SJSA1 (cell line): ENCODE results near the gene SCARB1. TPM values are rescaled to one million over a fixed set of nuclear protein-coding genes. Genes with fewer than 3 reads are reported as not detected.

Experiments used
- DNase-seq, 2 experiments: peaks; one replicate each; pipeline ENCODE4 v3.0.0-alpha.2; 2015 to 2020; ENCODE audit warnings: low spot score in 2 of 2, low read depth in 1 of 2
- H3K27ac ChIP-seq: fragments of 250-450 bp; sonication (Bioruptor Pico); 2 replicates; pipeline ENCODE4 v1.5.1; 2020; ENCODE audit warnings: mild to moderate bottlenecking, moderate library complexity
- H3K27me3 ChIP-seq: fragments of 250-450 bp; sonication (Bioruptor Pico); replicated peaks from 2 replicates; pipeline ENCODE4 v1.5.1; 2020; ENCODE audit warnings: mild to moderate bottlenecking, moderate library complexity
- H3K36me3 ChIP-seq: fragments of 250-450 bp; sonication (Bioruptor Pico); 2 replicates; pipeline ENCODE4 v1.5.1; 2020; ENCODE audit warnings: mild to moderate bottlenecking
- H3K4me1 ChIP-seq: fragments of 250-450 bp; sonication (Bioruptor Pico); replicated peaks from 2 replicates; pipeline ENCODE4 v1.6.1; 2021; ENCODE audit warnings: mild to moderate bottlenecking
- H3K4me3 ChIP-seq: fragments of 250-450 bp; sonication (Bioruptor Pico); 2 replicates; pipeline ENCODE4 v1.5.1; 2020; ENCODE audit warnings: mild to moderate bottlenecking
- H3K9me3 ChIP-seq: fragments of 250-450 bp; sonication (Bioruptor Pico); replicated peaks from 2 replicates; pipeline ENCODE4 v1.5.1; 2020; ENCODE audit warnings: mild to moderate bottlenecking
- total RNA-seq: library from RNA; depleted of rRNA; stranded (reverse); fragments of >200 nt; shearing (Covaris generic); gene quantifications from 2 replicates; pipeline ENCODE4 v1.2.3, GENCODE V29; 2014

Gene SCARB1
- total RNA-seq, 1 experiment from 2014 or later = 12.4 TPM

DNA sequence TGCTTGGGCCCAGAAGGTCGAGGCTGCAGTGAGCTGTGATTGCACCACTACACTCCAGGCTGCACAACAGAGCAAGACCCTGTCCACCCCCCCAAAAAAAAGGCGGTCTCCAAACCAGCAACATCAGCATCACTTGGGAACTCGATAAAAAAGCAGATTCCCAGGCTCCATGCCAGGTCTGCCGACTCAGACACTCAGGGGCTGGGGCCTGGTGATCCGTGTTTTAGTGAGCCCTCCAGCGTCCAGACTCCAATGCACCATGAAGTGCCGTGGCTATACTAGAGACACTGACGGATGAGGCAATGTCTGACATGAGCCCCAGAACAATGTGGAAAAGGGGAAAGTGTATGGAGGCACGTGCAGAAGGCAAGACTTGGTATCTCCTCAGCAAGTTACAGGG lies 28.8 kb downstream of the SCARB1 start:
- peaks cover 16% of the 10 kb centered on the region for H3K4me1 ChIP-seq
- H3K36me3 ChIP-seq = no peaks in the 10 kb centered on the region
- no peak for DNase-seq

GRCh38 chr12:124833693-124834122 lies 30.0 kb downstream of the SCARB1 start:
- Histone ChIP-seq H3K9me3 (0 out of 2 replicates have a peak, but pooled peaks cover 3% of the 10 kb centered on the region), H3K27me3 (no peaks in the 10 kb centered on the region)

More for the DNA sequence above, 28.8 kb downstream of the SCARB1 start:
- Histone ChIP-seq H3K27me3 (no peaks in the 10 kb centered on the region), H3K9me3 (no peaks in the 10 kb centered on the region), H3K4me3 (no peak overlapping the region), H3K27ac (no peak overlapping the region)

DNA sequence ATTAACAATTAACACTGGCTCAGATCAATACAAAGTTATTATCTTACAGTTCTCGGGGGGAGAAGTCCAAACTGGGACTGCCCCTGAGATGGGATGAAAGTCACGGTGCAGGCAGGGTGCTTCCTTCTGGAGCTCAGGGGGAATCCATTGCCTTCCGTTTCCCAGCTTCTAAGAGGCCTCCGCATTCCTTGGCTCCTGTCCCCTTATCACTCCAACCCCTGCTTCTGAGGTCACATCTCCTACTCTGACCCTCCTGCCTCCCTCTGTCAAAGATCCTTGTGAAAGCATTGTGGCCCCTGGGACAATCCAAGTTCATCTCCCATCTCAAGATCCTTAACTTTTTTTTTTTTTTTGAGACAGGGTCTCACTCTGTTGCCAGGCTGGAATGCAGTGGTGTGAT lies 30.8 kb downstream of the SCARB1 start:
- no peaks in the 10 kb centered on the region for H3K27me3 ChIP-seq
- H3K4me1 ChIP-seq = peaks cover 17% of the 10 kb centered on the region

More at GRCh38 chr12:124833693-124834122, 30.0 kb downstream of the SCARB1 start:
- no peak for DNase-seq
- no peaks in the 10 kb centered on the region for H3K36me3 ChIP-seq
- H3K4me3 ChIP-seq = no peak overlapping the region
- no peak overlapping the region for H3K27ac ChIP-seq
- peaks cover 24% of the 10 kb centered on the region for H3K4me1 ChIP-seq

GRCh38 chr12:124831590-124831989 lies 32.1 kb downstream of the SCARB1 start:
- Histone ChIP-seq H3K4me3 (no peak overlapping the region), H3K27ac (no peak overlapping the region), H3K36me3 (no peaks in the 10 kb centered on the region), H3K9me3 (0 out of 2 replicates have a peak, but pooled peaks cover 3% of the 10 kb centered on the region), H3K4me1 (peaks cover 13% of the 10 kb centered on the region), H3K27me3 (no peaks in the 10 kb centered on the region)
- no peak for DNase-seq

More for the DNA sequence above, 30.8 kb downstream of the SCARB1 start:
- Histone ChIP-seq H3K27ac (no peak overlapping the region), H3K36me3 (no peaks in the 10 kb centered on the region), H3K9me3 (0 out of 2 replicates have a peak, but pooled peaks cover 3% of the 10 kb centered on the region), H3K4me3 (no peak overlapping the region)
- DNase-seq = no peak

GRCh38 chr12:124830306-124830705 lies 33.4 kb downstream of the SCARB1 start:
- no peaks in the 10 kb centered on the region for H3K36me3 ChIP-seq
- H3K4me3 ChIP-seq = no peak overlapping the region
- peaks cover 13% of the 10 kb centered on the region for H3K4me1 ChIP-seq
- 0 out of 2 replicates have a peak, but pooled peaks cover 3% of the 10 kb centered on the region for H3K9me3 ChIP-seq
- no peak overlapping the region for H3K27ac ChIP-seq
- DNase-seq = no peak
- no peaks in the 10 kb centered on the region for H3K27me3 ChIP-seq

- DNase-seq = peak in 1 of 2 experiments; percentile 15
- H3K9me3 ChIP-seq = 0 out of 2 replicates have a peak, but pooled peaks cover 3% of the 10 kb centered on the region
- no peaks in the 10 kb centered on the region for H3K36me3 ChIP-seq
- H3K4me3 ChIP-seq = no peak overlapping the region
- no peaks in the 10 kb centered on the region for H3K27me3 ChIP-seq
- 0 out of 2 replicates have a peak overlapping the region, but pooled peaks have one; percentile 14 for H3K27ac ChIP-seq
- H3K4me1 ChIP-seq = peaks cover 13% of the 10 kb centered on the region
These were observed 33.9 kb downstream of the SCARB1 start for GRCh38 chr12:124829708-124830304.

- H3K27me3 ChIP-seq = no peaks in the 10 kb centered on the region
- 0 out of 2 replicates have a peak, but pooled peaks cover 3% of the 10 kb centered on the region for H3K9me3 ChIP-seq
- peak; percentile 38 to 66 for DNase-seq
- H3K4me3 ChIP-seq = no peak overlapping the region
- H3K4me1 ChIP-seq = peaks cover 13% of the 10 kb centered on the region
- no peaks in the 10 kb centered on the region for H3K36me3 ChIP-seq
- H3K27ac ChIP-seq = 0 out of 2 replicates have a peak overlapping the region, but pooled peaks have one; percentile 14
These were observed 34.5 kb downstream of the SCARB1 start for GRCh38 chr12:124829008-124829707.

- H3K9me3 ChIP-seq = 0 out of 2 replicates have a peak, but pooled peaks cover 3% of the 10 kb centered on the region
- H3K4me1 ChIP-seq = peaks cover 13% of the 10 kb centered on the region
- DNase-seq = no peak
- no peaks in the 10 kb centered on the region for H3K36me3 ChIP-seq
- H3K4me3 ChIP-seq = no peak overlapping the region
- no peak overlapping the region for H3K27ac ChIP-seq
- H3K27me3 ChIP-seq = no peaks in the 10 kb centered on the region
These were observed 35.2 kb downstream of the SCARB1 start for GRCh38 chr12:124828264-124829007.

DNA sequence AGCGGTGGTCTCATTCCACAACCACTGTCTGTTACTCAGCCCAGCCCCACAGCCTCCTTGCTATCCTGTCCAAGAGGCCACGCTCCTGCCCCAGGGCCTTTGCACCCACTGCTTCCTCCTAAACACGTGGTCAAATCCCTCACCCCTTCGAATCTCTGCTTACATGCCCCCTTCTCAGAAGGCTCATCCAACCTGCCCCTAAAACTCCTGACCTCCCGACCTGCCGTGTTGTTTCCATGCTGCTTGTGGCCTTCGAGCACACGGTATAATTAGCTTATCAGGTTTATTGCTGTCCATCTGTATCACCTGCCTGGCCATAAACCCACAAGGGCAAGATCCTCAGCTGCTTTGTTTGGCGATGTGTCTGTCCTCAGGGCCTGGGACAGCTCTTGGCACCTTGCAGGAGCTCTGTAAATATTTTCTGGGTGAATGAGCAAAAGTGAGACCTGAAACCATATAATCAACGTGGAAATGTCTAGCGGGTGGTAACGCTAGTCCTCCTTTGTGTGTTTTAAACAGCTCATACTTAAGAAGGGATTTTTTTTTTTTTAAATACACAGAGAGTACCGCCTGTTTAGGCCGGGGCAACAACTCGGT lies 36.0 kb downstream of the SCARB1 start:
- no peak for DNase-seq
- no peak overlapping the region for H3K4me3 ChIP-seq
- H3K4me1 ChIP-seq = peaks cover 13% of the 10 kb centered on the region
- no peak overlapping the region for H3K27ac ChIP-seq
- 0 out of 2 replicates have a peak, but pooled peaks cover 3% of the 10 kb centered on the region for H3K9me3 ChIP-seq
- H3K27me3 ChIP-seq = no peaks in the 10 kb centered on the region
- no peaks in the 10 kb centered on the region for H3K36me3 ChIP-seq

GRCh38 chr12:124824195-124824594 lies 39.5 kb downstream of the SCARB1 start:
- Histone ChIP-seq H3K36me3 (no peaks in the 10 kb centered on the region), H3K27me3 (no peaks in the 10 kb centered on the region), H3K9me3 (no peaks in the 10 kb centered on the region), H3K4me1 (peaks cover 7% of the 10 kb centered on the region), H3K27ac (no peak overlapping the region), H3K4me3 (no peak overlapping the region)
- DNase-seq = no peak

DNA sequence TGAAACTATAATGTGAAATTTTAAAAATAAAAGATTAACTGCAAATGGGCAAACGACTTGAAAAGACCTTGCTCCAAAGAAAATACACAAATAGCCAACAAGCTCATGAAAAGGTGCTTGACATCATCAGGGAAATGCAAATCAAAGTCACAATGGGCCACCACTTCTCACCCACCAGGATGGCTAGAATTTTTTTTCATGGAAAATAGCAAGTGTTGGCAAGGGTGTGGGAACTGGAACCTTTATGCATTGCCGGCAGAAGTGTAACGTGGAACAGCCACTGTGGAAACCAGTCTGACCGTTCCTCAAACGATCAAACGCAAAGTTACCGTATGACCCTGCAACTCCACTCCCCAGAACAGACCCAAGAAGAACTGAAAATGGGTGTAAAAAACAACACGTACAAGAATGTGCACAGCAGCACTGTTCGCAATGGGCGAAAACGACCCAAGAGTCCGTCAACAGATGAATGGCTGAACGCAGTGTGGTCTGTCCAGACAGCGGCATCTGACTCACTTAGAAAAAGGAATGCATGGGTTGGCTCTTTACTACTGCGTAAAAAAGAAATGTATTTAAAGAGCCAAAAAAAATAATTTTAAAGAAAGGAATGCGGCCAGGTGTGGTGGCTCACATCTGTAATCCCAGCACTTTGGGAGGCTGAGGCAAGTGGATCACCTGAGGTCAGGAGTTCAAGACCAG lies 40.2 kb downstream of the SCARB1 start:
- no peaks in the 10 kb centered on the region for H3K36me3 ChIP-seq
- no peaks in the 10 kb centered on the region for H3K9me3 ChIP-seq
- H3K27me3 ChIP-seq = no peaks in the 10 kb centered on the region
- DNase-seq = no peak
- no peak overlapping the region for H3K4me3 ChIP-seq
- no peaks in the 10 kb centered on the region for H3K4me1 ChIP-seq
- H3K27ac ChIP-seq = no peak overlapping the region

- Histone ChIP-seq H3K27me3 (no peaks in the 10 kb centered on the region), H3K4me3 (no peak overlapping the region)
- DNase-seq = no peak
These were observed 41.4 kb downstream of the SCARB1 start for GRCh38 chr12:124822218-124822617.

More at GRCh38 chr12:124822218-124822617, 41.4 kb downstream of the SCARB1 start:
- Histone ChIP-seq H3K4me1 (no peaks in the 10 kb centered on the region), H3K36me3 (no peaks in the 10 kb centered on the region), H3K27ac (no peak overlapping the region), H3K9me3 (no peaks in the 10 kb centered on the region)
